Colon (tissue), 2 donors: ENCODE data around the gene ALAD.
"Not testable (repeated sequence)": the region's sequence is repeated elsewhere in the genome, so short reads cannot be mapped to it uniquely, and the experiment has no call there.

ENCODE experiments used
- FAIRE-seq: peaks from 2 replicates; lab custom pipeline; 2012; peaks lifted over from hg19 to GRCh38; lab: Jason Lieb, UNC
- donor health status: control.
- donor health status: control.

ALAD gene

DNA sequence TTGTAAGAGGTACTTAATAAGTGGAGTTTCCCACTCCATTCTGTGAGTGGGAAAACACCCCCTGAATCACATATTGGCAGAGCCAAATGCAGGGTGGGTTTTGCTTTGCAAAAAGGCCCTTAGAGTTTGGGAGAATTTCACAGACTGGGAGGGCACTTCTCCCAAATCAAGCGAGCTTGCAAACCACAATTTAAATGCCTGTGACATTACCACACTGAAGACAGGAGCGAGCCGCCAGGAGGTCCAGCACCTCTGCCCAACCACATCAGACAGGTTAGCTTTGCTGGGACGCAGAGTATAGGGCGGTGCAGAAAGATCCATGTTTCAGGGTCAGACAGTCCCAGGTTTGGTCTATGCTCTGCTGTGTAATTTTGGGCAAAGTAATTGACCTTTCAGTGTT, 2.3 kb downstream of the ALAD start:
- no peak for FAIRE-seq

DNA sequence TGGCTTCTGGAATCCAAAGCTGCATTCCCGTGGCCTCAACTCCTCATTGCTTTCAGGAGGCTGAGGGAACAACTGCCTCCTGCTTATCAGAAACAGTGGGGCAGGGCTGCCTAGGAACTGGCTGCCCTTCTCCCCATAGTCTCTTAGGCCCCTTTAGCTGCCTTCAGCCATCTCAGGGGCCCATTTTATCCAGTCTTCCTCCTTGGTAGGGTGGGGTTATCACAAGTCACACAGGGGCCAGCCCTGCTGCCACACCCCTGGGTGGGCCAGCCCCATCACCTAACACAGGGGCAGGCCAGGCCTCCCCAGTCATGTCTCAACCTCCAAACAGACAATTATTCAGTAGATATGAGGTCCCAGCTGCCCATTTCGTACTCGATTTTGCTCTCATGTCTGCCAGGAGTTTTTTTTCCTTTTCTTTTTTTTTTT, 3.9 kb downstream of the ALAD start:
- FAIRE-seq = no peak

DNA sequence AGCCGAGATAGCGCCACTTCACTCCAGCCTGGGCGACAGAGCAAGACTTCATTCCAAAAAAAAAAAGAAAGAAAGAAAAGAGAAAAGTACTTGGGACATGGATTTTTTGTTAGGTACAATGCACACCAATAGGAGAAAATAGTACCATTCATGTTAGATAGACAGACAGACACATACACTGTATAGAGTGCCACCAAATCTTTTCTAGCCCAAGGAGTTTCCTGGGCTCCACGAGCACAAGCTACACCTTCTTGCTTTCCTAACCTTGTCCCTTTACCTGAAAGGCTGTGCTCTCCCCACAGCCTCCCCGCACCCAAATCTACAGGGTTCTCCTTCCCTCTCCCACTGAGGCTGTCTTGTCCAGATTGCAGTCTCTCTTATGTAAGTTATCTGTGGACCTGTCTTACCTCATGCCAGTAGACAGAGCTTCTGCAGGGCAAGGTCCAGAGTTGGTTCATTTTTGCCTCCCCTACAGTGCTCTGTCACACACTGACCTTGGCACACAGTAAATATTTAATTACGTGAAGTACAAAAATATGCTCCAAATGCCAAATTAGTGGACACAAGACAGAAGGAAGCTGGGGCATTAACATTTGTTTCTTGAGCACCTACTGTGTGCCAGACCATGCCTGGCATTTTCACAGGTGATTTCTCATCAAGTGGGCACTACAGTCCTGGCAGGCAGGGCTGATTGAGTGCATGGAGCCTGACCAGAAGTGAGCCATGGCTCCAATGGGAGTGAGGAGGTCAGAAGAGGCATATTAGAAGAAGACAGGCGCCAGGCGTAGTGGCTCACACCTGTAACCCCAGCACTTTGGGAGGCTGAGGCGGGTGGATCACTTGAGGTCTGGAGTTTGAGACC, 5.9 kb downstream of the ALAD start:
- no peak for FAIRE-seq

DNA sequence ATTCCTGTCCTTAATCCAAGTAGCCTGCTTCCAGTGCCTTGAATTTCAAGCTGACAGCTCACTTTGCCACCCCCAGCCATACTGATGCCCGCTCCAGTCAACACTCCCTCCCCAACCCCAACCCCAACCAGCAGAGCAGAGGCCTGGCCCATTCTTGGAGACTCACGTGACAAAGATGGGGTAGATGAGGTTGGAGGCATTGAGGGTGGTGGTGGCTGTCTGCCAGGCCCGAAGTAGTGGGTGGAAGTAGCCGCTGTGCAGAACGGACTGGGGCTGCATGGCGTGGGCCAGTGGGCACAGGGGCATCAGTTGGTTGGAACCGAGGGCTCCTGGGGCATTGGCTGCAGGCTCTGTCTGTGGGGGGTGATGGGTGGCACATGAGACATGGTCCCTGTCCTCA, 7.8 kb downstream of the ALAD start:
- no peak for FAIRE-seq

DNA sequence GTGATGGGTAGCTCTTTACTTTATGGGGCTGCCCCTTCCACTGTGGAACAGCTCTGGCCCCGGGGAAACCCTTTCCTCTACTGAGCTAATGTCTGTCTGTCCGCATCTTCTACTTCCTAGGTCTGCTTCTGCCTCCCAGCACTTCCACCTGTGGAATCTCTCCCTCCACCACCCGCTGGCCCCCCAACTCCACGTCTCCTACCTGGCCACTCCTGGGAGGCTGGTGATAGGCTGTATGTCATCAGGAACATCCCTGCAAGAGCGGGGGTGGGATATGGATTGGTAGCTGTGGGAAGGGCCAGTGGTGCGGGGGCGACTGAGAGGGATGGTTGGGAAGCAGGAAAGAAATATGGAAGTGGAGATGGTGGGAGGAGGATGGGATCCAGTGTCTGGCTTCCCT, 9.2 kb downstream of the ALAD start:
- no peak for FAIRE-seq

DNA sequence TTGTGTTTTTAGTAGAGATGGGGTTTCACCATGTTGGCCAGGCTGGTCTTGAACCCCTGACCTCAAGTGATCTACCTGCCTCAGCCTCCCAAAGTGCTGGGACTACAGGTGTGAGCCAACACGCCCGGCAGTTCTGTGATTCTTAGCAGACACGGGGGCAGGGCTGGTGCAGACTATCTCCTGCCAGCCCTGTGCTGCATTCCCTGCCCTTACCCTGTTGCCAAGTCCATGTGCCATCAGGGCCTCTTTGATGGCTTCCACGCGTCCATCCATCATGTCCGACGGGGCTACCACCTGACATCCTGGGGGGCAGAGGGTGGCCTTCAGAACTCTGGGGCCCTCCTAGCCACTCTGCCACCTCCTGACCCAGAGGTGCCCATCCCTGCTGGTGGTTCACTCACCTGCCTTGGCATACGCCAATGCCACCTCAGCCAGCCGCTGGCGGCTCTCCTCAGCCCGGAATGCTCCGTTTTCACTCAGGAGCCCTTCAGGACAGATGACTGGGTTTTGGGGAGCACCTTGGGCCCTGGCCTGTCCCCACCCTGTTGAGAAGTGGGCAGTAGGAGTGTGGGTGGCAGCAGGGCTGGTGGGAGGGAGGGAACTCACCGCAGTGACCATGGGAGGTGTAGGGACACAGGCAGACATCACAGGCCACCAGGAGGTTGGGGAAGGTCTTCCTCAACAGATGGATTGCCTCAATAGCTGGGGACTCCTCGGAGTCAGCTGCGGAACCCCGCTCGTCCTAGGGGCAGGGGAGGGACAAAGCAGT, 10.7 kb downstream of the ALAD start:
- FAIRE-seq = no peak

DNA sequence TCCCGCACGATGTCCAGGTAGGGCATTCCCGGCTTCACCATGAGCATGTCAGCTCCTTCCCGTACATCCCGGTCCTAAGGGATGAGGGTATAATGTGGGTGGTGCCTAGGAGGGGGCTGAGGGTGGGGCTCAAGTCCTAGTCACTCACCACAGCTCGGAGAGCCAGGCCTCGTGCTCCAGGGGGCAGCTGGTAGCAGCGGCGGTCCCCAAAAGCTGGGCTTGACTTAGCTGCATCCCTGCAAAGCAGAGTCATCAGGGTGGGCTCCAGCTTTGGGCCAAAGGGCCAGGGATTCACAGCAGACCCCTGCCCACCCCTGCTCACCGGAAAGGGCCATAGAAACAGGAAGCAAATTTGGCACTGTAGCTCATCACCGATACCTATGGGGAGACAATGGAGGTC, 11.6 kb downstream of the ALAD start:
- no peak for FAIRE-seq

DNA sequence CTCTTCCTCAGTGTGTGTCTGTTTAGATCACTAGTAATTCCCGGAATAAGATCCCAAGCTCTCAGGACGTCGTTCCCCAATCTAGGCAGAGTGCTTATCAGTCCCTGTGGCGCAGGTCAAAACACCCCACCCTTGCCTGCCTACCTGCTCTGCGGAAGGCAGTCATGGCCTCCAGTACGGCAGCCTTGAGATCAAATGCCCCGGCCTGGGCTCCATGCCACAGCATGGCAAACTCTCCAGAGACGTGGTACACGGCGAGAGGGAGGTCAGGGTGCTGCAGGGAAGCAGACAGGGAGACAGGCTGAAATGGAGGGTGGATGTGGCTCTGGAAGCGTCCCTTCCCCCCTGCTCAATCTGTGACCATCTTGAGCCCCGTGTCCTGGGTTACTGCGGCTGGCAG, 12.3 kb downstream of the ALAD start:
- FAIRE-seq = no peak

DNA sequence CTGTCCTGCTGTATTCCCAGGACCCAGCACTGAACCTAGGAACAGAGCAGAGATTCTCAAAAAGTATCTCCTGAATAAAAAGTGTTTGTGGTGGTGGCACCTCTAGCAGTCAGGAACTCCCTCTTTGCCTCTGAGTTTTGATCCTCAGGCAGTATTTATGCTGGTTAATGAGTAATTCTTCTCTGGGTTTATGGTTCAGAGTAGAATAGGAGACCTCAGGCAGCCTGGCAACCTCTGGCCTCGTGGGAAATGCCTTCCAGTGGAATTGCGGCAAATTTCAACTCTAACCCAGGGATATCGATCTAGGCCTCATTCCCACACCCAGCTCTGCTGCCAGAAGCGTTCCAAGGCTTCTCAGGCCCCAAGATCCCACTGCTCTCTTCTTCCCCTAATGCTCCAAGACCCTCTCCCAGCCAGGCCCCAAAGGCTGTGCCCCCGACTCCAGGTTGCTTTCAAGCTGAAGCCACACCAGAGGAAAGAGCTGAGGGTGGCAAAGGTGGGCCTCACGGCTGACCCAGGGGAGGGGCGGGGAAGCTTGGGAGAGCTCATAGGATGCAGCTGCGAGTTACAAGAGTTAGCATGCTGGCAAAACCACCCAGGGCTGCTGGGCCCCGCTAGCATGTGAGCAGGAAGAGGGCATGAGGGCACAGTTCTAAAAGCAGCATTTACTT, 13.4 kb downstream of the ALAD start:
- FAIRE-seq = no peak

DNA sequence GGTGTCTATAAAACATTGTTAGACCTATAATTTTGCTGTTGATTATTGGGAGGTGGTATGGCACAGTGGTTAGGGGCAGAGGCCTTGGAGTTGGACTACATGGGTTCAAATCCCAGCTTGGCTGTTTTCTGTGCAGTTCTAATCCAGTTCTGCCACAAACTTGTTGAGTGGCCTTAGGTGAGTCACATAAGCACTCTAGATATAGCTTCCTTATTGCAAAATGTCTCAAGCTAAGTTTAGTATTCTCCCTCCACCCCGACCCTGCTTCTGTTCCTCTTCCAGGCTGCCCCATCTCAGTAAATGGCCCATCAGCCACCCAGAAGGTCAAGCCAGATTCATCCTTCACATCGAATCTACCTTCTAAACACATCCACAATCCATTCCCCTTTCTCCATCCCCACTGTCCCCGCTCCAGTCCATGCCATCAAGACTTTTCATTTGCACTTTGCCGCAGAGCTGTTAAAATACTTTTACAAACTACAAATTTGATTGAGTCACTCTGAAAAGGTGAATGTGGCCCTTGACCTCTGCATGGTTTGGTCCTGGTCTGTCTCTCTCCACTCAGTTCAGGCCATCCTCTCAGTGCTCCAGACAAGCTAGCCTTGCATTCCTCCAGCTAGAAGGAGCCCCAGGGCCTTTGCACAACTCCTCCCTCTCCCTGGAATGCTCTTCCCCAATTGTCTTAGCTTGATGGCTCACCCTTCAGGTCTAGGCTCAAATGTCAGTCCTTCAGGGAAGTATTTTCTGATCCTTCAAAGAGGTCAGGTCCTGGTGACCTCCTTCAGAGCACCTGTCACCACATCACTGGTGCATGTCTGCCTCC, 14.3 kb downstream of the ALAD start:
- FAIRE-seq = no peak

DNA sequence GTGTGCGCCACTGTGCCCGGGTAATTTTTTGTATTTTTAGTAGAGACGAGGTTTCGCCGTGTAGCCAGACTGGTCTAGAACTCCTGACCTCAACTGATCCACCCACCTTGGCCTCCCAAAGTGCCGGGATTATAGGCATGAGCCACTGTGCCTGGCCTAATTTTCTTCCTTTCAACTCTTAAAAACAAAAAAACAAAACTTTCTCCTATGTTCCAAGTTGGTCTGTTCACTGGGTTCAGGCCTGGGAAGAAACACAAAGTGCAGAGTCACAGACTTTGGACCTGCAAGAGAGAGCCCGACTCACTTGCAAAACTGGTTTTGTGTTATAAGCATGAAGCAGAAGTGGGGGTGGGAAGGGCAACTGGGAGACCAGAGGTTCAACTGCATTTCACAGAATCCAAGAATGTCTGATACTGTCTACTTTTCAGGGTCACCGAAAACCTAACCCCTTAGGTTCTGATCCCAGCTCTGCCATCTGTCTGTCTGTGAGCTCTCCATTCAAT, 19.1 kb downstream of the ALAD start:
- FAIRE-seq = no peak

DNA sequence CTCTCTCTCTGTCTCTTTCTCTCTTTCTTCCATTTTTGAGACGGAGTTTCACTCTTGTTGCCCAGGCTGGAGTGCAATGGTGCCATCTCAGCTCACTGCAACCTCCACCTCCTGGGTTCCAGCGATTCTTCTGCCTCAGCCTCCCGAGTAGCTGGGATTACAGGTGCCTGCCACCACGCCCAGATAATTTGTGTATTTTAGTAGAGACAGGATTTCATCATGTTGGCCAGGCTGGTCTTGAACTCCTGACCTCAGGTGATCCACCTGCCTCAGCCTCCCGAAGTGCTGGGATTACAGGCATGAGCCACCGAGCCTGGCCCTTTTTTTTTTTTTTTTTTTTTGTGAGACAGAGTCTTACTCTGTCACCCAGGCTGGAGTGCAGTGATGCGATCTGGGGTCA, 19.6 kb downstream of the ALAD start:
- not testable (repeated sequence) for FAIRE-seq

DNA sequence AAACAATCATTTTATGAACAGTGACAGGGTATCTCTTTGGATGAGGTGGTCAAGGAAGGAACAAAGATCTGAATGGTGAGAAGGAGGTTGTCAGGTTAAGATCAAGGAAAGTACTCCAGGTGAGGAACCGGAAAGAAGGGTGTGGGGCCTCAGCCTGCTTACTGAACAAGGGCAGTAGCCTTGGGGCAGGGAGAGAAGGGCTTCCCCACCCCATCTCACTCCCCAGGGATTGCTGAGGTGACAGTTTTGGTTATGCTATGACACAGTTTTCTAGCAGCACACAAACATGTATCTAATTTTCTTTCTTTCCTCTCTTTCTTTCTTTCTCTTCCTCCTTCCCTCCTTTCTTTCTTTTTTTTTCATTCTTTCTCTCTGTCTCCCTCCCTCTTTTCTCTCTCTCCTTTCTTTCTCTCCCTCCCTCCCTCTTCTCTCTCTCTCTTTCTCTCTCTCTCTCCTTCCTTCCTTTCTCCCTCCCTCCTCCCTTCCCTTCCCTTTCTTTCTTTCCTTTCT, 20.2 kb downstream of the ALAD start:
- no peak for FAIRE-seq

DNA sequence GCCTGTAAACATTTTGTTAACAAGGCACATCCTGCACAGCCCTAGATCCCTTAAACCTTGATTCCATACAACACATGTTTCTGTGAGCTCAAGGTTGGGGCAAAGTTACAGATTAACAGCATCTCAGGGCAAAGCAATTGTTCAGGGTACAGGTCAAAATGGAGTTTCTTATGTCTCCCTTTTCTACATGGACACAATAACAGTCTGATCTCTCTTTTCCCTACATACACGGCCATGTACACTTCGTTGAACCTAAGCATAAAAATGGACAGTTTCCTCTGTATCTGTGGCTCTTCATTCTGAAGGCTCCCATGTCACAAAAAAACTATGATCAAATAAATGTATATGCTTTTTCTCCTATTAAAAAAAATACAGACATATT, 21.3 kb downstream of the ALAD start:
- FAIRE-seq = not testable (repeated sequence)

DNA sequence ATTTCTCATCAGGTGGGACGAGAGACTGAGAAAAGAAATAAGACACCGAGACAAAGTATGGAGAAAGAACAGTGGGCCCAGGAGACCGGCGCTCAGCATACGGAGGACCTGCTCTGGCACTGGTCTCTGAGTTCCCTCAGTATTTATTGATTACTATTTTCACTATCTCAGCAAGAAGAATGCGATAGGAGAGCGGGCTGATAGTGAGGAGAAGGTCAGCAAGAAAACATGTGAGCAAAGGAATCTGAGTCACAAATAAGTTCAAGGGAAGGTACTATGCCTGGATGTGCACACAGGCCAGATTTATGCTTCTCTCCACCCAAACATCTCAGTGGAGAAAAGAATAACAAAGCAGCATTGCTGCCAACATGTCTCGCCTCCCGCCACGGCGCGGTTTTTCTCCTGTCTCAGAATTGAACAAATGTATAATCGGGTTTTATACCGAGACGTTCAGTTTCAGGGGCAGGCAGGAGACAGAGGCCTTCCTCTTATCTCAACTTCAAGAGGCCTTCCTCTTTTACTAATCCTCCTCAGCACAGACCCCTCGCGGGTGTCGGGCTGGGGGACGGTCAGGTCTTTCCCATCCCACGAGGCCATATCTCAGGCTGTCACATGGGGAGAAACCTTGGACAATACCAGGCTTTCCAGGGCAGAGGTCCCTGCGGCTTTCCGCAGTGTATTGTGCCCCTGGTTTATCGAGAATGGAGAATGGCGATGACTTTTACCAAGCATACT, 21.8 kb downstream of the ALAD start:
- FAIRE-seq = not testable (repeated sequence)

DNA sequence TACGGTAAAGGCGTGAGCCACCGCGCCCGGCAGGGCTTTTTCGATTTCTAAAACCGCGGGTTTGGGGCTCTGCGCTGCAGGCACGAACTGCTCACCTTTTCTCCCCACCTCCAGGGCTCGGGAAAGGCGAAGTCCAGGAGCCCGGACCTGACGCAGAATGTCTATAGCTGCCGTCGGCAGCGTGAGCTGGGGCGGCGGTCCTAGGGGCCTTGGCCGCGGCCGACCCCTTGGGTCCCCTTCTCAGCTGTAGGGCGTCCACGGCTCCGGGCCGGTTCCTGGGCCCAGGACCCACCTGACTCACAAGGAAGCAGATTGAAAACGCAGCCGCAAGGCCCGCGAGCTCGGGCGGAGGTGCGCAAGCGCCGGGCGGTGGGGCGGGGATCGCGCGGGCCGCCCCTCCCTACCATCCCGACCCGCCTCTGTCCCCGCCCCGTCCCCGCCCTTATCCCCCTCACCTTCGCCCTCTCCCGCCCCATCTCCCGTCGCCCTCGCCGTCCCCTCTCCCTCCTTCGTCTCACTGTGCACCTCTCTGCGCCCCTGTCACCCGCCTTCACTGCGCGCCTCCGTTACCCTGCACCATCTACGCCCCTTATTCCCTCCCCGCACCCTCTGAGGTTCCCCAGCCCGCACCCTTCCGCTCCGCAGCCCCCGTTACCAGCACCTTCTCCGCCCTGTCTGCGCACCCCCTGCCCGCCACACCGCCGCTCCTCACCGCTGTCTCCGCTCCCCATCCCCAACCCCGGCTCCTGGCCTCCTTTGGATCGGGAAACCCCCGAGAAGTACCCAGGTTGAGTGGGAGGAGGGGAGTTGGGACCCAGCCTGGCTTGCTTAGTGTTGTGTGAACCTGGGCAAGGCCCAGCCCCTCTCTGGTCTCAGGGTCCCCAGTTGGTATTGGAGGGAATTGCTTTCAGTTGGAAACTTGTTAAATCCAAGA, 24.2 kb downstream of the ALAD start, which contains the start of gene HDHD3:
TSS of gene HDHD3 (minus strand) at position 353 of the 934 bp plus-strand sequence. CDS start 2,632 bp downstream, outside the sequence.
- FAIRE-seq = no peak

DNA sequence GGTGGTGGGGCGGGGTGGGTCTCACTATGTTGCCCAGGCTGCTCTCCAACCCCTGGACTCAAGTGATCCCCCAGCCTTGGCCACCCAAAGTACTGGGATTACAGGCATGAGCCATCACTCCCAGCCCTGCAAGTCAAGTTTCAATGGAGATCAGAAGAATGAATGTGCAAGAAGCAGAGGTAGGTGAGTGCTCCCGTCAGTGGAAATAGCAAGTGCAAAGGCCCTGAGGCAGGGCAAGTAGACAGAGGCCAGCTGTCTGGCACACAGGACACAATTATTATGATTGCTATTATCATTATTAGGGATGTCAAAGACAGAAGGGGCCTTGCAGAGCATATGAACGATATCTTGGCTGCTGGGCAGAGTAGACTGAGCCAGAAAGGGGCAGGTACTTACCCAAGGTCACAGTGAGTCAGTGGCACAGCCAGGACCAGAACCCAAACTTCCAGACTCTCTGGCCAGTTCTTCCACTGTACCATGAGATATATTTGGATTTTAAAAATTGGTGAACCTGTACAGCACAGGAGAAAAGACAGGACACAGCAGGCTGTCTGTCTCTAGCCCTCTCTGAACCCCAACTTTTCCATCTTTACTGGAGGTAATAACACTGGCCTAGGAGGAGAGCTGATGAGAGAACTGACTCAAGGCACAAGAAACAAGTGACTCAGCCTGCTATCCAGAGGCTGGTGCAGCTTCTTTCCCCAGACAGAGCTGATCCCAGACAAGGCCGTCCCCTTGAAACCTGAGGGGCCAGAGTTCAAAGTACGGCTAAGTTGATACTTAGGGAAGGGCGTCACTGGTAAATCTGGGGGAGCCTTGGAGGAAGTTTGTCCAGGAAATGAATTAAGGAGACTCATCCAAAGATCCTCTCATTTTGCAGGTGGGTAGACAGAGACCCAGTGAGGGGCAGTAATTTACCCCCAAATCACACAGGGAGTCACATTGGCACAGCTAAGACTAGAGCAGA, 25.7 kb downstream of the ALAD start:
- FAIRE-seq = no peak

DNA sequence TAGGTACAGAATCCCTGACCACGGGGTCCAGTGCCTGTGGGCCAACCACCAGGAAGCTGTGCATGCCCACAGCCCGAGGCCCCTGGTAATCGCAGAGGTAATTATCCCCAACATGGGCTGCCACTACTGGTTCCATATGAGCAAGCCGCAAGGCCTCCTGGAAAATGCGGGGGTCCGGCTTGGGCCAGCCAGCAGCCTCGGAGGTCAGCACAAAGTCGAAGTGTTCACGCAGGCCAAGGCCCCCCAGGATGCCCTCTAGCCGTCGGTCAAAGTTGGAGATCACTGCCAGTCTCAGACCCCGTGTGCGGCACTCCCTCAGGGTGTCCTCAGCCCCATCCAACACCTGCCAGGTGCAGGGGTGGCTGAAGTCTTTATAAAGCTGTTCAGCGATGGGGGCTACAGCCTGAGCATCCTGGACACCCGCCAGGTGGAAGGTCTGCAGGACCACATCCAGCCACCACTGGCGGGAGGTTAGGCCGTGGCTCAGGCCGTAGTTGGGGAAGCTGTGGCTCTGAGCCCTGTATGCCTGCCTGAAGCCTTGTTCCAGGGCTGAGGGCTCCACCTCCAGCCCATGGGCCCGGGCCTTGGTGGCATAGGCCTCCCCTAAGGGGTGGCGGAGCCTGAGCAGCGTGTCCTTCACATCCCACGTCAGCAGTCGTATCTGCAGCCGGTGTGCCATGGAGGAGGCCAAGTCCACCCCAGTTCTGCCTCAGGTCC, 27.2 kb downstream of the ALAD start:
- FAIRE-seq = no peak
